Activated B cell treated with CpG ODN at 0.5 μM for 24 hours (primary cell): ENCODE results near the gene NPAS3. TPM values are rescaled to one million over a fixed set of nuclear protein-coding genes. Genes with fewer than 3 reads are reported as not detected.

Experiments used
- ATAC-seq: fragments of 200-7000 bp; cut with Tn5 transposase; one replicate; pipeline ENCODE4 v1.10.0; 2021; ENCODE audit warnings: low read depth, mild to moderate bottlenecking, moderate library complexity
- CTCF ChIA-PET: fragments of 350-600 bp; sonication (Branson Sonifier 250); formaldehyde crosslinking; loops from one replicate; lab custom pipeline; 2021; ENCODE audit warnings: antibody characterized with exemption; lab: Charles Lee
- POLR2A ChIA-PET: fragments of 350-600 bp; sonication (Branson Sonifier 250); formaldehyde crosslinking; loops from one replicate; lab custom pipeline; 2021; ENCODE audit warnings: antibody characterized with exemption; lab: Charles Lee
- DNase-seq: peaks from one replicate; pipeline ENCODE4 v3.0.0; 2022
- H3K27ac Mint-ChIP-seq: one replicate; pipeline ENCODE4 v1.8.0; 2020; ENCODE audit warnings: mixed read lengths
- H3K27me3 Mint-ChIP-seq: one replicate; pipeline ENCODE4 v1.8.0; 2021; ENCODE audit warnings: mixed read lengths
- H3K36me3 Mint-ChIP-seq: one replicate; pipeline ENCODE4 v1.8.0; 2021; ENCODE audit warnings: low read depth, mixed read lengths
- H3K4me1 Mint-ChIP-seq: one replicate; pipeline ENCODE4 v1.8.0; 2021; ENCODE audit warnings: mixed read lengths
- H3K4me3 Mint-ChIP-seq: one replicate; pipeline ENCODE4 v1.8.0; 2020; ENCODE audit warnings: mild to moderate bottlenecking, mixed read lengths
- H3K9me3 Mint-ChIP-seq: one replicate; pipeline ENCODE4 v1.8.0; 2020; ENCODE audit warnings: mixed read lengths
- intact Hi-C: fragments of 100-400 bp; cut with micrococcal nuclease; formaldehyde crosslinking; loops from one replicate; pipeline ENCODE4 v1.15.1; 2024
- total RNA-seq: library from RNA; stranded (reverse); gene quantifications from 2 replicates; pipeline ENCODE4 v1.2.3, GENCODE V29; 2022
- TF ChIP-seq, protein P1 (sequence below): fragments of 200-600 bp; IDR thresholded peaks from one replicate; pipeline ENCODE4 v1.8.0; 2022; ENCODE audit warnings: antibody characterized with exemption, mild to moderate bottlenecking

The NPAS3 gene
- total RNA-seq, 1 donor from 2014 or later = not detected

DNA sequence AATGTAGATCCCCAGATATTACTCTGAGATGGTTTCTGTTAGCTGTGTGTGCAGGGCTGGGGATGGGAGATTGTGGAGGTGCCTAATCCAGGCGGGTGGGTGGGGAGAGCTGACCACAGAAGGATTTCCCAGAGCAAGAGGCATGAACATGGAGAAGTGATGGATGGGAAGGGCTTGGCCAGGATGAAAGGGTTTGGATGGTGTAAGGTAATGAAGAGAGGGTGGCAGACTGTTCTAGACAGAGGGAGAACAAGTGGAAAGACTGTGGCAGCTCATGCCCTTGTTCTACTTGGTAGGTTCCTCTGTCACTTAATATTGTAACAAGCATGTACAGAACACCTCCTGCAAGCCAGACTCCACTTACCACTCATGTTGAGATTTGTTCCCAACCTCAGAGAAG is 187.8 kb downstream of the NPAS3 start:
- intact Hi-C loops = loop anchor here (10.0 kb wide), 1 partner anchor 148 kb away; no protein-coding TSS in a partner anchor
- H3K27ac Mint-ChIP-seq = no peak overlapping the region
- H3K4me1 Mint-ChIP-seq = no peaks in the 10 kb centered on the region
- TF ChIP-seq, protein P1, sequence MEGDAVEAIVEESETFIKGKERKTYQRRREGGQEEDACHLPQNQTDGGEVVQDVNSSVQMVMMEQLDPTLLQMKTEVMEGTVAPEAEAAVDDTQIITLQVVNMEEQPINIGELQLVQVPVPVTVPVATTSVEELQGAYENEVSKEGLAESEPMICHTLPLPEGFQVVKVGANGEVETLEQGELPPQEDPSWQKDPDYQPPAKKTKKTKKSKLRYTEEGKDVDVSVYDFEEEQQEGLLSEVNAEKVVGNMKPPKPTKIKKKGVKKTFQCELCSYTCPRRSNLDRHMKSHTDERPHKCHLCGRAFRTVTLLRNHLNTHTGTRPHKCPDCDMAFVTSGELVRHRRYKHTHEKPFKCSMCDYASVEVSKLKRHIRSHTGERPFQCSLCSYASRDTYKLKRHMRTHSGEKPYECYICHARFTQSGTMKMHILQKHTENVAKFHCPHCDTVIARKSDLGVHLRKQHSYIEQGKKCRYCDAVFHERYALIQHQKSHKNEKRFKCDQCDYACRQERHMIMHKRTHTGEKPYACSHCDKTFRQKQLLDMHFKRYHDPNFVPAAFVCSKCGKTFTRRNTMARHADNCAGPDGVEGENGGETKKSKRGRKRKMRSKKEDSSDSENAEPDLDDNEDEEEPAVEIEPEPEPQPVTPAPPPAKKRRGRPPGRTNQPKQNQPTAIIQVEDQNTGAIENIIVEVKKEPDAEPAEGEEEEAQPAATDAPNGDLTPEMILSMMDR = no peak
- CTCF ChIA-PET = no interaction called here
- POLR2A ChIA-PET = no interaction called here
- no peak overlapping the region for H3K4me3 Mint-ChIP-seq
- H3K27me3 Mint-ChIP-seq = no peaks in the 10 kb centered on the region
- H3K36me3 Mint-ChIP-seq = no peaks in the 10 kb centered on the region
- DNase-seq (no peak), ATAC-seq (no peak)
- H3K9me3 Mint-ChIP-seq = no peaks in the 10 kb centered on the region

DNA sequence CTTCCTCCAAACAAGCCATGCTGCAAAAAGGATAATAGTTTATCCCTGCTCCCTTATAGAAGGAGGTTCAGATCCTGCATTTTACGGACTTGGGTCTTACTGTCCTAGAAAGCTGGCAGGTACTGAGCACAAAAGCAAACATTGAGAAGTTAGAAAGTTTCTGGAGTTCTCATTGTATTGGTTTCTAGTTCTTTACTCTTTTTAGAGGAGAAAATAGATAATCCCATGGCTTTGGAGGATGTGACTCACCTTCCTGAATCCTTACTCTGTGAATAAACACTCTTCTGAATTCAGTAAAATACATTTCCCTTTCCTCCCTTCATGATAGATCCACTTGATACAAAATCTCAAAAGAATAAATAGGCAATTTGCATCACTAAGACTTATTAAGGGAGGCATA is 188.9 kb downstream of the NPAS3 start:
- intact Hi-C loops = loop anchor here (10.0 kb wide), 1 partner anchor 147 kb away; no protein-coding TSS in a partner anchor
- no peaks in the 10 kb centered on the region for H3K4me1 Mint-ChIP-seq
- POLR2A ChIA-PET = no interaction called here

DNA sequence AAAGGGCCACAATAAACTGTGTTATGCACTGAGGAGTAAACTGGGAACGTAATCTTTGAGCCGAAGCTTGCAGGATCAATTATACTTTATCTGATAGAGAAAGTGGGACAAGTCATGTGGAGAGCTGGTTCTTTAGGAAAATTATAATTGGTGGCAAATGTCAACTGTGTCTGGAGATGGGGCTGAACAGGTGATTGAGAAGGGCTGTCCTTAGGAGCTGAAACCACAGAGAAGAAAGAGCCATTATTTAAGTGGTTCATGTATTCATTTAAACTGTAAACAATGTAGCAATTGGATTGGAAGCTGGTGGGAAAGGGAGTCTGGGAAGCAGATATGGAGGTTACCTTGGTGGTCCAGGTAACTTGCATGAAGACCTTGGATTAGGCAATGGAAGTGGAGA is 193.1 kb downstream of the NPAS3 start:
- Mint-ChIP-seq H3K9me3 (peaks cover 3% of the 10 kb centered on the region), H3K4me3 (no peak overlapping the region), H3K27ac (no peak overlapping the region), H3K27me3 (no peaks in the 10 kb centered on the region), H3K36me3 (no peaks in the 10 kb centered on the region), H3K4me1 (no peaks in the 10 kb centered on the region)
- ATAC-seq (no peak), DNase-seq (no peak)
- intact Hi-C loops = no loop called here
- TF ChIP-seq, protein P1 = no peak
- CTCF ChIA-PET = no interaction called here
- POLR2A ChIA-PET = no interaction called here

More for the DNA sequence above, 188.9 kb downstream of the NPAS3 start:
- TF ChIP-seq, protein P1 = no peak
- no peak for ATAC-seq
- H3K36me3 Mint-ChIP-seq = no peaks in the 10 kb centered on the region
- no peak overlapping the region for H3K4me3 Mint-ChIP-seq
- H3K27ac Mint-ChIP-seq = no peak overlapping the region
- CTCF ChIA-PET = no interaction called here
- DNase-seq = no peak
- H3K27me3 Mint-ChIP-seq = no peaks in the 10 kb centered on the region
- H3K9me3 Mint-ChIP-seq = no peaks in the 10 kb centered on the region

DNA sequence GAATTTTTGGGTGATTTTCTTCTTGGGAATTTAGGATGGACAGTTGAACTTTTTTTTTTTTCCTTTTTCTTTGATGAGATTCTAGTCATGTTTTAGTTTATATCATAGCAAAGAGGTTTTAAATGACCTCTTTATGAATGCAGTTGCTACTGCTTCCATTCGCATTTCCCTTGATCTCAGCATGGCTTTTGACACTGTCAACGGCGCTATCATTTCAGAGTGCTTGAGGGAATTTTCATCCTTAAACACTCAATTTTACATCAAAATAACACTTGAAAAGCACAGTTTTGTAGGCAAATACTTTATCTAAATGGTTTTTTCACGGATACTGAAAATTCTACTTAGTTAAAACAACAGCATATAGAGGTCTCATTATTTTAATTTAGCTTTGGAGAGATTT is 195.5 kb downstream of the NPAS3 start:
- Mint-ChIP-seq H3K9me3 (peaks cover 3% of the 10 kb centered on the region), H3K4me3 (no peak overlapping the region), H3K27ac (no peak overlapping the region), H3K27me3 (no peaks in the 10 kb centered on the region), H3K4me1 (no peaks in the 10 kb centered on the region), H3K36me3 (no peaks in the 10 kb centered on the region)
- DNase-seq (no peak), ATAC-seq (no peak)
- intact Hi-C loops = no loop called here
- ChIA-PET CTCF (no interaction called here), POLR2A (no interaction called here)
- TF ChIP-seq, protein P1 = no peak

DNA sequence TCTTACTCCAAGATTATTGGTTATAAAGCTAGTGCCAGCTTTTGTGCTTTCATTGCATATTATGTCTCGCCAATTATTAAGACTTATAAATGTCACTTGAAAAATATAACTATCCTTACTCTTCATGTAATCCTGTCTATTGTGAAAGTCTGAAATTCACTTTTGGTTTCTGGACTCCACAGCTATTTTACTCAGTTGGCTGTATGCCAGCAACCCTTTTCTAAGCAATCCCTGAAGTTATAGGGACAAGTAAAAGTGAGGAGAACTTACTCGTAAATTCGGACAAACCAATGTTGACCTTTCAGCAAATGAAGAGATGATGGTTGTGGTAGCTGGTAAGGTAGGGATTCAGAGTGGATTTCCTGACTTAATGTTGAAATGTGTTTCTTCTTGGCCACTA is 196.3 kb downstream of the NPAS3 start:
- Mint-ChIP-seq H3K36me3 (no peaks in the 10 kb centered on the region), H3K27me3 (no peaks in the 10 kb centered on the region), H3K9me3 (peaks cover 3% of the 10 kb centered on the region), H3K27ac (no peak overlapping the region), H3K4me1 (no peaks in the 10 kb centered on the region), H3K4me3 (no peak overlapping the region)
- TF ChIP-seq, protein P1 = no peak
- ATAC-seq (no peak), DNase-seq (no peak)
- CTCF ChIA-PET = no interaction called here
- POLR2A ChIA-PET = no interaction called here
- intact Hi-C loops = no loop called here
